HepG2 (cell line): ENCODE measurements around the gene TAS1R1. TPM values are rescaled to one million over a fixed set of nuclear protein-coding genes. Genes with fewer than 3 reads are reported as not detected.

Experiments used
- ATAC-seq: fragments of 200-7000 bp; cut with Tn5 transposase; 3 replicates; pipeline ENCODE4 v1.9.1; 2020; ENCODE audit warnings: mild to moderate bottlenecking, moderate library complexity
- BruUV-seq: library from RNA; stranded (reverse); fragments of 400-500 nt; replicated peaks from 2 replicates; lab custom pipeline; 2021; lab: Mats Ljungman, UMichigan
- CTCF ChIA-PET: fragments of 300-600 bp; formaldehyde crosslinking; extraction: SDS; loops from one replicate; lab custom pipeline; 2021; ENCODE audit warnings: low total read pairs, inconsistent platforms, low intra/inter-chr PET ratio; lab: Yijun Ruan, JAX
- POLR2A ChIA-PET: fragments of 350-600 bp; sonication (Branson Sonifier 250); formaldehyde crosslinking; loops from one replicate; lab custom pipeline; 2020; ENCODE audit warnings: antibody characterized with exemption, inconsistent platforms; lab: Yijun Ruan, JAX
- DNase-seq: peaks from one replicate; pipeline ENCODE4 v3.0.0-alpha.2; 2015; ENCODE audit warnings: low spot score
- FAIRE-seq: peaks from 3 replicates; lab custom pipeline; 2011; peaks lifted over from hg19 to GRCh38; lab: Jason Lieb, UNC
- H2AFZ ChIP-seq: one replicate; pipeline ENCODE4 v1.6.1; 2011; ENCODE audit warnings: low read length, inconsistent platforms
- H3K27ac ChIP-seq: fragments of 300-600 bp; 3 replicates; pipeline ENCODE4 v1.8.0; 2011; ENCODE audit warnings: mixed run types, mild to moderate bottlenecking, mixed read lengths, low read length, inconsistent platforms; ENCODE audit not compliant: insufficient read depth; ENCODE audit errors: extremely low read length
- H3K27me3 ChIP-seq, 2 experiments: fragments of 200-600 bp in 1 of 2; 2 replicates in 1 of 2; 3 replicates in 1 of 2; pipeline versions ENCODE4 v1.6.0 to v1.8.0; 2011; ENCODE audit warnings: low read length in 2 of 2, mild to moderate bottlenecking in 2 of 2, moderate library complexity in 2 of 2, inconsistent platforms in 1 of 2; ENCODE audit not compliant: insufficient read depth in 2 of 2, control insufficient read depth in 1 of 2
- H3K36me3 ChIP-seq, 2 experiments: fragments of 200-600 bp in 1 of 2; replicated peaks in 1 of 2; 2 replicates in 1 of 2; 3 replicates in 1 of 2; pipeline versions ENCODE4 v1.5.1 to v1.8.0; 2011; ENCODE audit warnings: low read length in 2 of 2, inconsistent platforms in 1 of 2; ENCODE audit not compliant: insufficient read depth in 2 of 2, control insufficient read depth in 1 of 2
- H3K4me1 ChIP-seq: 2 replicates; pipeline ENCODE4 v1.5.1; 2012; ENCODE audit warnings: low read length, inconsistent platforms; ENCODE audit not compliant: insufficient read depth
- H3K4me2 ChIP-seq: 2 replicates; pipeline ENCODE4 v1.6.0; 2011; ENCODE audit warnings: low read depth, low read length, inconsistent platforms
- H3K4me3 ChIP-seq, 3 experiments: fragments of 200-600 bp in 1 of 3; sonication (generic), shearing (Covaris generic) in 1 of 3; replicated peaks in 1 of 3; 2 replicates each; pipeline ENCODE4 v1.5.1; 2011 to 2016; ENCODE audit warnings: low read length in 3 of 3, inconsistent platforms in 2 of 3, low read depth in 2 of 3, mild to moderate bottlenecking in 2 of 3, control low read depth in 1 of 3, mixed read lengths in 1 of 3; ENCODE audit not compliant: insufficient read depth in 1 of 3
- H3K79me2 ChIP-seq: one replicate; pipeline ENCODE4 v1.6.1; 2011; ENCODE audit warnings: low read length, inconsistent platforms; ENCODE audit not compliant: insufficient read depth
- H3K9ac ChIP-seq: 2 replicates; pipeline ENCODE4 v1.6.0; 2011; ENCODE audit warnings: mild to moderate bottlenecking, low read depth, low read length, inconsistent platforms; ENCODE audit not compliant: insufficient read depth
- H3K9me3 ChIP-seq: 2 replicates; pipeline ENCODE4 v1.5.1; 2012; ENCODE audit warnings: mild to moderate bottlenecking, low read length
- H4K20me1 ChIP-seq: 2 replicates; pipeline ENCODE4 v1.6.0; 2011; ENCODE audit warnings: inconsistent platforms, mild to moderate bottlenecking, low read length, moderate library complexity; ENCODE audit not compliant: insufficient read depth
- ADNP ChIP-seq: sonication (generic); formaldehyde crosslinking; IDR thresholded peaks from 2 replicates; pipeline ENCODE4 v1.4.0; 2020; ENCODE audit warnings: missing genetic modification reagents
- CREM ChIP-seq, 2 experiments: sonication (generic) in 1 of 2; formaldehyde crosslinking in 1 of 2; IDR thresholded peaks; 2 replicates each; pipeline versions ENCODE4 v1.4.0 to v1.6.1; 2016 to 2020; ENCODE audit warnings: antibody characterized with exemption in 1 of 2, mild to moderate bottlenecking in 1 of 2, missing genetic modification reagents in 1 of 2
- EZH2 ChIP-seq: conservative IDR thresholded peaks from 2 replicates; pipeline ENCODE4 v1.6.1; 2012; ENCODE audit warnings: mild to moderate bottlenecking, low read depth, low read length, moderate library complexity
- FOXO4 ChIP-seq: sonication (generic); formaldehyde crosslinking; conservative IDR thresholded peaks from 2 replicates; pipeline ENCODE4 v1.8.1; 2023; ENCODE audit warnings: missing genetic modification reagents
- FOXP1 ChIP-seq, 2 experiments: fragments of 450-650 bp in 1 of 2; IDR thresholded peaks; 2 replicates each; pipeline ENCODE4 v1.6.1; 2017 to 2018; ENCODE audit warnings: antibody characterized with exemption in 1 of 2
- NFIC ChIP-seq: IDR thresholded peaks from 2 replicates; pipeline ENCODE4 v1.6.1; 2012; ENCODE audit warnings: mild to moderate bottlenecking, low read length, inconsistent platforms
- PRMT3 ChIP-seq: sonication (generic); formaldehyde crosslinking; IDR thresholded peaks from 2 replicates; pipeline ENCODE4 v1.8.1; 2022; ENCODE audit warnings: low read depth, mild to moderate bottlenecking, moderate library complexity, missing genetic modification reagents, borderline replicate concordance
- RARA ChIP-seq: IDR thresholded peaks from 2 replicates; pipeline ENCODE4 v1.6.1; 2016; ENCODE audit warnings: missing genetic modification reagents, missing compliant biosample characterization
- ZBTB44 ChIP-seq: sonication (generic); formaldehyde crosslinking; IDR thresholded peaks from 2 replicates; pipeline ENCODE4 v1.4.0; 2020; ENCODE audit warnings: missing genetic modification reagents
- ZNF362 ChIP-seq: sonication (generic); formaldehyde crosslinking; IDR thresholded peaks from 2 replicates; pipeline ENCODE4 v1.4.0; 2020; ENCODE audit warnings: missing genetic modification reagents, mild to moderate bottlenecking, borderline replicate concordance
- WGBS: methylation state at CpG from one replicate; pipeline ENCODE4 v1.1.6; 2017; ENCODE audit warnings: low lambda C conversion rate; 5-methylcytosine and 5-hydroxymethylcytosine counted together
- in situ Hi-C: cut with HindIII; loops from 2 replicates; pipeline ENCODE4 v1.10.0; 2017; ENCODE audit warnings: low pct_unique_long_range_greater_than_20kb; ENCODE audit not compliant: extremely low pct_ligation_motif_present
- intact Hi-C: fragments of 100-400 bp; cut with micrococcal nuclease; formaldehyde crosslinking; loops from one replicate; pipeline ENCODE4 v1.10.0; 2022; ENCODE audit not compliant: unreplicated experiment
- polyA plus RNA-seq, 8 experiments: library from polyadenylated mRNA; depleted of rRNA in 3 of 8; stranded (reverse) in 7 of 8; unstranded in 1 of 8; fragments of >200 nt; fragmentation: Illumina TruSeq in 4 of 8; extraction: Trizol in 4 of 8; gene quantifications; 2 replicates each; pipeline versions ENCODE4 v1.2.1 to v1.2.3, GENCODE V29; 2011 to 2016; ENCODE audit warnings: low read depth in 4 of 8, missing spikeins in 1 of 8, mixed read lengths in 1 of 8; ENCODE audit not compliant: insufficient read depth in 1 of 8
- total RNA-seq, 5 experiments: library from RNA; depleted of rRNA; stranded (reverse); fragments of >200 nt; fragmentation: Illumina TruSeq; extraction: Trizol; gene quantifications; 2 replicates each; pipeline ENCODE4 v1.2.3, GENCODE V29; 2016; ENCODE audit warnings: low read depth in 1 of 5
- TF ChIP-seq, protein P1 (sequence below): sonication (generic); formaldehyde crosslinking; IDR thresholded peaks from 2 replicates; pipeline ENCODE4 v1.5.0; 2020; ENCODE audit warnings: mild to moderate bottlenecking, missing genetic modification reagents, moderate library complexity

TAS1R1 gene
- total and polyA plus RNA-seq, 2 of the 13 experiments (the other 11 are each of a cell fraction or from before 2014, with no cell fraction given) = 1.4 to 1.6 TPM

GRCh38 chr1:6625584-6626149 lies 70.6 kb downstream of the TAS1R1 start (continued):
- TF ChIP-seq ZNF362 (CRISPR knock-in tag) (no peak), RARA (CRISPR knock-in tag) (no peak)
- TF ChIP-seq, protein P1, sequence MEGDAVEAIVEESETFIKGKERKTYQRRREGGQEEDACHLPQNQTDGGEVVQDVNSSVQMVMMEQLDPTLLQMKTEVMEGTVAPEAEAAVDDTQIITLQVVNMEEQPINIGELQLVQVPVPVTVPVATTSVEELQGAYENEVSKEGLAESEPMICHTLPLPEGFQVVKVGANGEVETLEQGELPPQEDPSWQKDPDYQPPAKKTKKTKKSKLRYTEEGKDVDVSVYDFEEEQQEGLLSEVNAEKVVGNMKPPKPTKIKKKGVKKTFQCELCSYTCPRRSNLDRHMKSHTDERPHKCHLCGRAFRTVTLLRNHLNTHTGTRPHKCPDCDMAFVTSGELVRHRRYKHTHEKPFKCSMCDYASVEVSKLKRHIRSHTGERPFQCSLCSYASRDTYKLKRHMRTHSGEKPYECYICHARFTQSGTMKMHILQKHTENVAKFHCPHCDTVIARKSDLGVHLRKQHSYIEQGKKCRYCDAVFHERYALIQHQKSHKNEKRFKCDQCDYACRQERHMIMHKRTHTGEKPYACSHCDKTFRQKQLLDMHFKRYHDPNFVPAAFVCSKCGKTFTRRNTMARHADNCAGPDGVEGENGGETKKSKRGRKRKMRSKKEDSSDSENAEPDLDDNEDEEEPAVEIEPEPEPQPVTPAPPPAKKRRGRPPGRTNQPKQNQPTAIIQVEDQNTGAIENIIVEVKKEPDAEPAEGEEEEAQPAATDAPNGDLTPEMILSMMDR = no peak

DNA sequence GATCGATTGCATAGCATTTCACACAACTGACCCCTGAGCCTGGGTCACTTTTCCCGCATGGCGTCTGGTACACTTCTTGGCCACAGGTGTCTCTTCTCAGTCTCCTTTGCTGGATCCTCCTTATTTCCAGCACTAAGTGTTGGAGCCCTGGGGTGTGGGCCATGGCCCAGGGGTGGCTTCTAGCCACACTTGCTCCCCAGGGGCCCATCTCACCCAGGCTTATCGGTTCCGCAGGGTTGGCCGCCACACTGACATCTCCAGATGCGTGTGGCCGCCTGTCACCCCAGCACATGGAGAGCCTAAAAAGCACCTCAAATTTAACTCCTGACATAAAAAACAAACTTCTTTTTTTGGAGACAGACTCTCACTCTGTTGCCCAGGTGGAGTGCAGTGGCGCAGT lies 71.9 kb downstream of the TAS1R1 start:
- WGBS = 93% methylated on average over 9 of the region's 9 CpGs
- intact Hi-C loops = loop anchor here (5.0 kb wide), 1 partner anchor 45 kb away; no protein-coding TSS in a partner anchor
- Histone ChIP-seq H3K4me1 (peaks cover 31% of the 10 kb centered on the region), H3K9ac (no peak overlapping the region), H3K4me2 (no peak overlapping the region), H3K27me3 (no peaks in the 10 kb centered on the region; a peak in 1 of 5 replicates), H3K27ac (no peak overlapping the region), H3K4me3 (no peak overlapping the region), H2AFZ (no peak overlapping the region), H3K79me2 (peaks cover 27% of the 10 kb centered on the region), H4K20me1 (no peaks in the 10 kb centered on the region; the same call in 1 of the 2 replicates), H3K36me3 (peaks cover 11 to 50% of the 10 kb centered on the region in 2 experiments; a peak in 4 of 5 replicates), H3K9me3 (no peaks in the 10 kb centered on the region)
- in situ Hi-C loops = no loop called here
- no TSS peak for BruUV-seq
- CTCF ChIA-PET = no interaction called here
- ATAC-seq = no peak
- no peak for FAIRE-seq
- no peak for DNase-seq
- no peak for TF ChIP-seq FOXP1 (IDR thresholded peaks at IDR 0.05)
- TF ChIP-seq FOXP1 (CRISPR knock-in tag; IDR thresholded peaks at IDR 0.05) = no peak
- TF ChIP-seq CREM (IDR thresholded peaks at IDR 0.05) = no peak
- TF ChIP-seq CREM (CRISPR knock-in tag; IDR thresholded peaks at IDR 0.05) = no peak
- no peak for TF ChIP-seq PRMT3
- no peak for TF ChIP-seq NFIC
- 0 out of 2 replicates have a peak, but pooled peaks have one; percentile 5 for TF ChIP-seq FOXO4 (CRISPR knock-in tag)
- no peak for TF ChIP-seq EZH2
- TF ChIP-seq ZBTB44 = no peak
- TF ChIP-seq ADNP = no peak
- POLR2A ChIA-PET = interaction anchor here (0.7 kb wide), 1 partner anchor 11 kb away, joined by 3 read pairs; no protein-coding TSS in a partner anchor
